Keratinocyte (primary cell): ENCODE results near the gene COL25A1. TPM values are rescaled to one million over a fixed set of nuclear protein-coding genes. Genes with fewer than 3 reads are reported as not detected.

ENCODE experiments used
- DNase-seq: peaks from one replicate; pipeline ENCODE4 v3.0.0-alpha.2; 2011; ENCODE audit warnings: low read depth, missing footprints, low spot score
- FAIRE-seq: peaks from 2 replicates; lab custom pipeline; 2011; peaks lifted over from hg19 to GRCh38; lab: Jason Lieb, UNC
- H2AFZ ChIP-seq: 2 replicates; pipeline ENCODE4 v1.6.0; 2012; ENCODE audit warnings: low read length, control low read depth, inconsistent platforms; ENCODE audit not compliant: control insufficient read depth
- H3K27ac ChIP-seq: 2 replicates; pipeline ENCODE4 v1.5.1; 2011; ENCODE audit warnings: low read length; ENCODE audit not compliant: control insufficient read depth, insufficient read depth
- H3K27me3 ChIP-seq: 3 replicates; pipeline ENCODE4 v1.6.0; 2011; ENCODE audit warnings: low read length; ENCODE audit not compliant: control insufficient read depth, insufficient read depth; ENCODE audit errors: extremely low read depth
- H3K36me3 ChIP-seq, 2 experiments: 2 replicates in 1 of 2; 3 replicates in 1 of 2; pipeline ENCODE4 v1.5.1; 2011; ENCODE audit warnings: low read length in 2 of 2, mild to moderate bottlenecking in 1 of 2; ENCODE audit not compliant: control insufficient read depth in 2 of 2, insufficient read depth in 2 of 2; ENCODE audit errors: extremely low read depth in 1 of 2
- H3K4me1 ChIP-seq: 3 replicates; pipeline ENCODE4 v1.5.1; 2011; ENCODE audit warnings: low read length; ENCODE audit not compliant: control insufficient read depth, insufficient read depth; ENCODE audit errors: extremely low read depth
- H3K4me2 ChIP-seq: 3 replicates; pipeline ENCODE4 v1.6.0; 2011; ENCODE audit warnings: low read depth, low read length; ENCODE audit not compliant: control insufficient read depth, insufficient read depth; ENCODE audit errors: extremely low read depth
- H3K4me3 ChIP-seq, 3 experiments: fragments of 200-600 bp in 1 of 3; sonication (generic) in 1 of 3; 2 replicates in 2 of 3; 3 replicates in 1 of 3; pipeline ENCODE4 v1.5.1; 2011 to 2016; ENCODE audit warnings: low read length in 3 of 3, mild to moderate bottlenecking in 3 of 3, control low read depth in 2 of 3, inconsistent platforms in 1 of 3, low read depth in 1 of 3, mixed read lengths in 1 of 3, mixed run types in 1 of 3, moderate library complexity in 1 of 3; ENCODE audit not compliant: control insufficient read depth in 2 of 3, insufficient read depth in 2 of 3; ENCODE audit errors: extremely low read depth in 1 of 3
- H3K79me2 ChIP-seq: 2 replicates; pipeline ENCODE4 v1.6.0; 2012; ENCODE audit warnings: low read length; ENCODE audit not compliant: control insufficient read depth, insufficient read depth
- H3K9ac ChIP-seq: 3 replicates; pipeline ENCODE4 v1.6.0; 2011; ENCODE audit warnings: low read length; ENCODE audit not compliant: control insufficient read depth, insufficient read depth; ENCODE audit errors: extremely low read depth
- H3K9me1 ChIP-seq: 3 replicates; pipeline ENCODE4 v1.6.0; 2011; ENCODE audit warnings: low read length; ENCODE audit not compliant: control insufficient read depth, insufficient read depth; ENCODE audit errors: extremely low read depth
- H3K9me3 ChIP-seq: 2 replicates; pipeline ENCODE4 v1.5.1; 2012; ENCODE audit warnings: low read depth, low read length; ENCODE audit not compliant: control insufficient read depth
- H4K20me1 ChIP-seq: 3 replicates; pipeline ENCODE4 v1.6.0; 2011; ENCODE audit warnings: low read length; ENCODE audit not compliant: control insufficient read depth, insufficient read depth; ENCODE audit errors: extremely low read depth
- CTCF ChIP-seq, 3 experiments: IDR thresholded peaks in 1 of 3; conservative IDR thresholded peaks in 1 of 3; optimal IDR thresholded peaks in 1 of 3; 2 replicates in 2 of 3; 3 replicates in 1 of 3; pipeline versions ENCODE3 to v1.5.1; 2011; ENCODE audit warnings: low read length in 3 of 3, mild to moderate bottlenecking in 3 of 3, moderate library complexity in 2 of 3, control low read depth in 1 of 3, inconsistent platforms in 1 of 3; ENCODE audit not compliant: insufficient read depth in 2 of 3; ENCODE audit errors: extremely low read depth in 1 of 3
- EZH2 ChIP-seq: IDR thresholded peaks from one replicate; pipeline ENCODE4 v1.6.1; 2012; ENCODE audit warnings: inconsistent platforms, mild to moderate bottlenecking, low read length, moderate library complexity
- dilution Hi-C: fragments of 300-500 bp; cut with MboI; formaldehyde crosslinking; loops from one replicate; pipeline ENCODE4 v1.7.0; 2020; ENCODE audit warnings: low sequenced_read_pairs; ENCODE audit not compliant: extremely low pct_ligation_motif_present
- polyA plus RNA-seq, 5 experiments: library from polyadenylated mRNA; depleted of rRNA in 3 of 5; stranded (reverse) in 3 of 5; stranded (forward) in 1 of 5; unstranded in 1 of 5; fragments of >200 nt; gene quantifications; 1 replicate in 1 of 5; 2 replicates in 3 of 5; 3 replicates in 1 of 5; pipeline versions ENCODE4 v1.2.1 to v1.2.3, GENCODE V29; 2011 to 2012; ENCODE audit warnings: missing spikeins in 2 of 5, low read depth in 1 of 5, low replicate concordance in 1 of 5

The COL25A1 gene
- polyA plus RNA-seq, 1 donor (not counting 4 experiments of a cell fraction or from before 2014, with no cell fraction given): not detected

- no peak for FAIRE-seq
- no peak for TF ChIP-seq EZH2
- TF ChIP-seq CTCF (optimal IDR thresholded peaks at IDR 0.05 in 1 of 3, IDR thresholded peaks at IDR 0.05 in 1 of 3, conservative IDR thresholded peaks at IDR 0.05 in 1 of 3; ENCODE audit: extremely low read depth in 1 of 3, insufficient read depth in 2 of 3, low read length in 3 of 3): no peak
- Histone ChIP-seq H3K79me2 (no peaks in the 10 kb centered on the region), H3K9me1 (no peaks in the 10 kb centered on the region), H3K27ac (no peak overlapping the region), H3K4me2 (no peak overlapping the region), H3K4me3 (no peak overlapping the region), H4K20me1 (no peaks in the 10 kb centered on the region), H3K4me1 (no peaks in the 10 kb centered on the region), H2AFZ (no peak overlapping the region), H3K36me3 (no peaks in the 10 kb centered on the region), H3K9me3 (no peaks in the 10 kb centered on the region), H3K27me3 (no peaks in the 10 kb centered on the region), H3K9ac (no peak overlapping the region)
- dilution Hi-C loops: no loop called here
- no peak for DNase-seq
Observed at GRCh38 chr4:108868606-108869227, 433.7 kb downstream of the COL25A1 start.

GRCh38 chr4:108867476-108867875 lies 435.0 kb downstream of the COL25A1 start:
- no peaks in the 10 kb centered on the region for H3K27me3 ChIP-seq
- no peak overlapping the region for H3K27ac ChIP-seq
- no peak overlapping the region for H3K9ac ChIP-seq
- no peak overlapping the region for H3K4me2 ChIP-seq
- no peaks in the 10 kb centered on the region for H4K20me1 ChIP-seq
- FAIRE-seq (no peak), DNase-seq (no peak)
- TF ChIP-seq CTCF (optimal IDR thresholded peaks at IDR 0.05 in 1 of 3, IDR thresholded peaks at IDR 0.05 in 1 of 3, conservative IDR thresholded peaks at IDR 0.05 in 1 of 3; ENCODE audit: extremely low read depth in 1 of 3, insufficient read depth in 2 of 3, low read length in 3 of 3) (no peak), EZH2 (no peak)
- no peaks in the 10 kb centered on the region for H3K9me3 ChIP-seq
- H3K36me3 ChIP-seq: no peaks in the 10 kb centered on the region
- H3K9me1 ChIP-seq: no peaks in the 10 kb centered on the region
- no peak overlapping the region for H3K4me3 ChIP-seq
- no peaks in the 10 kb centered on the region for H3K4me1 ChIP-seq
- dilution Hi-C loops: no loop called here
- no peak overlapping the region for H2AFZ ChIP-seq
- H3K79me2 ChIP-seq: no peaks in the 10 kb centered on the region
